ENCODE results near the gene SIRPG. TPM values are rescaled to one million over a fixed set of nuclear protein-coding genes. Genes with fewer than 3 reads are reported as not detected.

SIRPG gene
- total RNA-seq, 1 donor from 2014 or later = not detected

DNA sequence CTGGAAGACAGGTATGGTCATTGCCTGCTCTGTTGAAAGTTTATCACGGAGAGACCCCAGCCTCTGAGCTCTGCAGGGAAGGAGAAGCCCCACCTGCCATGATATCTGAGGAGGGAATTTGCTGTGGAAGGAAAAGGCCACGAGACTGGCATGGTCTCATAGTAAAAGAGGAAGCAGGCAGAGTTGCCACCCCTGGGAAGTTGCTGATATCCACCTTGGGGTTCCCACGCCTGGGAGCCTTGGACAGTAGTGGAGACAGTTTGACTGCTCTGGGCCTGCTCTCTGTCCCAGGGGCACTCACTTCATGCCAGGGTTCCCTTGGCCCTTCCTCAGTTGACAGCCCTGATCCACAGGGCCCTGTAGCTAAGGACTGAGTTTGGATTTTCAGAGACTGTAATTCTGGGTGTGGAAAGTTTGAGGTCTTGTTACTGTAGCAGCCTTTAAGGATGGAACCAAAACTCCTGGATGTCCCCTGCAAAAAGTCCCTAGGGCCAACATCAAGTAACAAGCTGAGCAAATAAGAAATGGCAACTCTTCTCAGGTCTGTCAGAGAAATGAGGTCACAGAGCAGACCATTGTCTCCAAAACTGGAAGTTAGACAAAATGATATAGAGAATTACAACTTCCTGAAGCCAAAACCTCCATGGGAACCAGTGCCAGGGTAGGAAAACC is 30.9 kb downstream of the SIRPG start:
- no peak overlapping the region for H3K4me3 Mint-ChIP-seq (ENCODE audit: unreplicated experiment)
- H3K36me3 Mint-ChIP-seq (ENCODE audit: low read depth, unreplicated experiment) = no peaks in the 10 kb centered on the region
- DNase-seq (ENCODE audit: low spot score) = no peak
- H3K9me3 Mint-ChIP-seq (ENCODE audit: unreplicated experiment) = no peaks in the 10 kb centered on the region
- H3K27ac Mint-ChIP-seq (ENCODE audit: unreplicated experiment) = no peak overlapping the region
- H3K4me1 Mint-ChIP-seq (ENCODE audit: unreplicated experiment) = peaks cover 28% of the 10 kb centered on the region
- H3K27me3 Mint-ChIP-seq (ENCODE audit: unreplicated experiment) = peaks cover 2% of the 10 kb centered on the region
- TF ChIP-seq, protein P1, sequence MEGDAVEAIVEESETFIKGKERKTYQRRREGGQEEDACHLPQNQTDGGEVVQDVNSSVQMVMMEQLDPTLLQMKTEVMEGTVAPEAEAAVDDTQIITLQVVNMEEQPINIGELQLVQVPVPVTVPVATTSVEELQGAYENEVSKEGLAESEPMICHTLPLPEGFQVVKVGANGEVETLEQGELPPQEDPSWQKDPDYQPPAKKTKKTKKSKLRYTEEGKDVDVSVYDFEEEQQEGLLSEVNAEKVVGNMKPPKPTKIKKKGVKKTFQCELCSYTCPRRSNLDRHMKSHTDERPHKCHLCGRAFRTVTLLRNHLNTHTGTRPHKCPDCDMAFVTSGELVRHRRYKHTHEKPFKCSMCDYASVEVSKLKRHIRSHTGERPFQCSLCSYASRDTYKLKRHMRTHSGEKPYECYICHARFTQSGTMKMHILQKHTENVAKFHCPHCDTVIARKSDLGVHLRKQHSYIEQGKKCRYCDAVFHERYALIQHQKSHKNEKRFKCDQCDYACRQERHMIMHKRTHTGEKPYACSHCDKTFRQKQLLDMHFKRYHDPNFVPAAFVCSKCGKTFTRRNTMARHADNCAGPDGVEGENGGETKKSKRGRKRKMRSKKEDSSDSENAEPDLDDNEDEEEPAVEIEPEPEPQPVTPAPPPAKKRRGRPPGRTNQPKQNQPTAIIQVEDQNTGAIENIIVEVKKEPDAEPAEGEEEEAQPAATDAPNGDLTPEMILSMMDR (IDR thresholded peaks at IDR 0.05; ENCODE audit: unreplicated experiment) = no peak

DNA sequence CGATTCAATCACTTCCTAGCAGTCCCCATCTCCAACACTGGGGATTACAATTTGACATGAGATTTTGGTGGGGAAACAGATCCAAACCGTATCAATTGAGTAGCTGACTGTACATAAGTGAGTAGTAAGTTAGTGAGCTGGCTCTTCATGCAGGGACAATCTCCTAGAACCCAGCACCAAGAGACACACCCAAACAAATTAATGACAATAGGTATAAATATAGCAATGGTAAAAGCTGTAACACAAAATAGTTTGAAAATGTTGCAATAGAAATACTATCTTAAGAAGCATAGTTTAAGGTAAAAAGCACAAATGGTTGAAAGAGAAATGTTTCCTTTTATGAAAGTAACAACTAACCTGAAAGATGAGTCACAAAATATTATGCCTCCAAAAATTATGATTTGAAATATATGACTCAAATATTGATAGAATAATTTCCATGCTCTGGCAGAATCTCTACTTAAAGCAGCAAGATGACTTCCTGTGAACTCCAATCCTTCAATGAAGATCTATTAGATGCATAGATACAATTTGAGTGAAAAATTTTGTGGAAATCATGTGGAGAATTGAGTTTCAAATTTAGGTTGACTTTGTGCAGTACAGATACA is 32.4 kb downstream of the SIRPG start:
- Mint-ChIP-seq H3K4me1 (ENCODE audit: unreplicated experiment) (peaks cover 22% of the 10 kb centered on the region), H3K36me3 (ENCODE audit: low read depth, unreplicated experiment) (no peaks in the 10 kb centered on the region), H3K9me3 (ENCODE audit: unreplicated experiment) (no peaks in the 10 kb centered on the region), H3K27ac (ENCODE audit: unreplicated experiment) (no peak overlapping the region), H3K4me3 (ENCODE audit: unreplicated experiment) (no peak overlapping the region), H3K27me3 (ENCODE audit: unreplicated experiment) (peaks cover 2% of the 10 kb centered on the region)
- TF ChIP-seq, protein P1 (IDR thresholded peaks at IDR 0.05; ENCODE audit: unreplicated experiment) = no peak
- DNase-seq (ENCODE audit: low spot score) = no peak

DNA sequence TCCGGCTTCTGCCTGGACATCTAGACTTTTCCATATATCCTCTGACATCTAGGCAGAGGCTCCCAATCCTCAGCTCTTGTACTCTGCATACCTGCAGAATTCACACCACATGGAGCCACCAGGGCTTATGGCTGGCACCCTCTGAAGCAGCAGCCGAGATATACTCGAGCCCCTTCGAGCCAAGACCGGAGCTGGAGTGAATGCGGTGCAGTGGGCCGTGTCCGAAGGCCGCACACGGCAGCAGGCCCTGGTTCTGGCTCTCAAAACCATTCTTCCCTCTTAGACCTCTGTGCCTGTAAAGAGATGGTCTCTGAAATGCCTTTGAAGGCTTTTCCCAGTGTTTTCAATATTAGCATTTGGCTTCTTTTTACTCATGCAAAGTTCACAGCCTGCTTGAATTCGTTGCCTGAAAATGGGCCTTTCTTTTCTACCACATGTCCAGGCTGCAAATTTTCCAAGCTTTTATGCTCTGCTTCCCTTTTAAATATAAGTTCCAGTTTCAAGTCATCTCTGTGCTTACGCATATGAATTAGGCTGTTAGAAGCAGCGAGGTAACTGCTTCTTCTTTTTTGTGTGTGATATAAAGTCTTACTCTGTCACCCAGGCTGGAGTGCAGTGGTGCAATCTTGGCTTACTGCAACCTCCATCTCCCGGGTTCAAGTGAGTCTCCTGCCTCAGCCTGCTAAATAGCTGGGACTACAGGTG is 33.9 kb downstream of the SIRPG start:
- no peak overlapping the region for H3K4me3 Mint-ChIP-seq (ENCODE audit: unreplicated experiment)
- H3K36me3 Mint-ChIP-seq (ENCODE audit: low read depth, unreplicated experiment) = no peaks in the 10 kb centered on the region
- no peaks in the 10 kb centered on the region for H3K9me3 Mint-ChIP-seq (ENCODE audit: unreplicated experiment)
- no peak for DNase-seq (ENCODE audit: low spot score)
- TF ChIP-seq, protein P1 (IDR thresholded peaks at IDR 0.05; ENCODE audit: unreplicated experiment) = no peak
- peaks cover 2% of the 10 kb centered on the region for H3K27me3 Mint-ChIP-seq (ENCODE audit: unreplicated experiment)
- peaks cover 12% of the 10 kb centered on the region for H3K4me1 Mint-ChIP-seq (ENCODE audit: unreplicated experiment)
- no peak overlapping the region for H3K27ac Mint-ChIP-seq (ENCODE audit: unreplicated experiment)

DNA sequence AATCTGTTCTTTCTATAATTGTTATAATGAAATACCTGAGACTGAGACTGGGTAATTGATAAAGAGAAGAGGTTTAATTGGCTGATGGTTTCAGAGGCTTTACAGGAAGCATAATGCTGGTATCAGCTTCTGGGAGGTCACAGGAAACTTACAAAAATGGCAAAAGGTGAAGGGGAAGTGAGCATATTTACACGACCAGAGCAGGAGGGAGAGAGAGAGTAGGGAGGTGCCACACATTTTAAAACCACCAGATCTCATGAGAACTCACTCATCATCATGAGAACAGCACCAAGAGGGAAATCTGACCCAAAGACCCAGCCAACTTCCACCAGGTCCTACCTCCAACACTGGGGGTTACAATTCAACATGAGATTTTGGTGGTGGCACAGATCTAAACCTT is 35.1 kb downstream of the SIRPG start:
- TF ChIP-seq, protein P1 (IDR thresholded peaks at IDR 0.05; ENCODE audit: unreplicated experiment) = no peak
- peaks cover 14% of the 10 kb centered on the region for H3K4me1 Mint-ChIP-seq (ENCODE audit: unreplicated experiment)
- no peaks in the 10 kb centered on the region for H3K36me3 Mint-ChIP-seq (ENCODE audit: low read depth, unreplicated experiment)
- no peaks in the 10 kb centered on the region for H3K9me3 Mint-ChIP-seq (ENCODE audit: unreplicated experiment)
- no peak overlapping the region for H3K4me3 Mint-ChIP-seq (ENCODE audit: unreplicated experiment)
- peaks cover 8% of the 10 kb centered on the region for H3K27me3 Mint-ChIP-seq (ENCODE audit: unreplicated experiment)
- H3K27ac Mint-ChIP-seq (ENCODE audit: unreplicated experiment) = no peak overlapping the region
- DNase-seq (ENCODE audit: low spot score) = no peak

DNA sequence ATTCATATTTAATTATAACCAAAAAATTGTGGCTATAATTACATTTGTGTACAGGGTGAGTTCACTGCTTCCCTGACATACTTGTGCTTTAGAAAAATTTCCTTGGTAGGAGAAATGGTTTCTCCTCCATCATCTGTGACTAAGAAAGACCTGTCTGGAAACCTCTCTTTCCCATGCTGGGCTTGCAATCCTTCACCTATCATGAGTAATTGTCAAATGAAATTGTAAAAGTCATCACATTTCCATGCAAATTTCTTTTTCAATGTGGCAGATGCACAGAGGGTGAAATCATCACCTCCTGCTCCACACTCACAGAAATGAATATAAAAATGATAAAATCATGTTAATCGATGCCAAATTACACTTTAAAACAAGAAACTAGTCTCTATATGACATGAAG is 36.3 kb downstream of the SIRPG start:
- DNase-seq (ENCODE audit: low spot score) = no peak
- Mint-ChIP-seq H3K27me3 (ENCODE audit: unreplicated experiment) (peaks cover 8% of the 10 kb centered on the region), H3K4me3 (ENCODE audit: unreplicated experiment) (no peak overlapping the region), H3K27ac (ENCODE audit: unreplicated experiment) (no peak overlapping the region), H3K4me1 (ENCODE audit: unreplicated experiment) (peaks cover 13% of the 10 kb centered on the region), H3K36me3 (ENCODE audit: low read depth, unreplicated experiment) (no peaks in the 10 kb centered on the region), H3K9me3 (ENCODE audit: unreplicated experiment) (no peaks in the 10 kb centered on the region)
- TF ChIP-seq, protein P1 (IDR thresholded peaks at IDR 0.05; ENCODE audit: unreplicated experiment) = no peak
